IMR-90 (cell line): ENCODE measurements around the gene NCAPG2. TPM values are rescaled to one million over a fixed set of nuclear protein-coding genes. Genes with fewer than 3 reads are reported as not detected.

Source experiments
- ATAC-seq: fragments of 200-7000 bp; cut with Tn5 transposase; 2 replicates; pipeline ENCODE4 v1.9.1; 2020; ENCODE audit warnings: low read depth, mild to moderate bottlenecking, moderate library complexity
- BruUV-seq: library from RNA; stranded (reverse); fragments of 400-500 nt; replicated peaks from 2 replicates; lab custom pipeline; 2021; lab: Mats Ljungman, UMichigan
- CTCF ChIA-PET: fragments of 300-600 bp; formaldehyde crosslinking; extraction: SDS; loops from one replicate; lab custom pipeline; 2021; ENCODE audit warnings: antibody characterized with exemption; lab: Yijun Ruan, JAX
- POLR2A ChIA-PET: fragments of 300-600 bp; sonication (Branson Sonifier 250); formaldehyde crosslinking; loops from one replicate; lab custom pipeline; 2022; ENCODE audit warnings: antibody characterized with exemption; ENCODE audit not compliant: unreplicated experiment; lab: Charles Lee
- DNase-seq: peaks from one replicate; pipeline ENCODE4 v3.0.0; 2013
- H2AFZ ChIP-seq: replicated peaks from 2 replicates; pipeline ENCODE3; 2013; ENCODE audit warnings: low read length, mild to moderate bottlenecking; ENCODE audit not compliant: poor library complexity
- H2AK5ac ChIP-seq: 2 replicates; pipeline ENCODE4 v1.6.1; 2013; ENCODE audit warnings: low read depth, low read length, inconsistent platforms
- H2AK9ac ChIP-seq: replicated peaks from 2 replicates; pipeline ENCODE3; 2013; ENCODE audit warnings: mild to moderate bottlenecking, low read depth, low read length, moderate library complexity; ENCODE audit not compliant: poor library complexity
- H2BK120ac ChIP-seq: 2 replicates; pipeline ENCODE4 v1.6.1; 2013; ENCODE audit warnings: low read depth, low read length, inconsistent platforms
- H2BK15ac ChIP-seq: 3 replicates; pipeline ENCODE4 v1.6.1; 2013; ENCODE audit warnings: low read depth, low read length, inconsistent platforms
- H2BK20ac ChIP-seq: 2 replicates; pipeline ENCODE4 v1.6.1; 2013; ENCODE audit warnings: low read depth, mild to moderate bottlenecking, inconsistent platforms, low read length, moderate library complexity
- H2BK5ac ChIP-seq: 2 replicates; pipeline ENCODE4 v1.6.1; 2013; ENCODE audit warnings: mild to moderate bottlenecking, low read depth, low read length, inconsistent platforms; ENCODE audit not compliant: poor library complexity, severe bottlenecking
- H3K14ac ChIP-seq: replicated peaks from 2 replicates; pipeline ENCODE4 v1.6.1; 2013; ENCODE audit warnings: low read depth, low read length, inconsistent platforms
- H3K18ac ChIP-seq: 2 replicates; pipeline ENCODE4 v1.6.1; 2013; ENCODE audit warnings: low read depth, low read length, control low read depth
- H3K23ac ChIP-seq: 2 replicates; pipeline ENCODE4 v1.6.1; 2013; ENCODE audit warnings: low read depth, low read length, inconsistent platforms
- H3K27ac ChIP-seq: 2 replicates; pipeline ENCODE4 v1.5.1; 2013; ENCODE audit warnings: mild to moderate bottlenecking, control low read depth, low read length; ENCODE audit not compliant: insufficient read depth
- H3K27me3 ChIP-seq: 2 replicates; pipeline ENCODE4 v1.6.1; 2013; ENCODE audit warnings: low read length; ENCODE audit not compliant: control insufficient read depth, insufficient read depth
- H3K36me3 ChIP-seq: 2 replicates; pipeline ENCODE4 v1.6.1; 2013; ENCODE audit warnings: low read length, mixed read lengths; ENCODE audit not compliant: control insufficient read depth, insufficient read depth
- H3K4ac ChIP-seq: 2 replicates; pipeline ENCODE4 v1.6.1; 2013; ENCODE audit warnings: low read depth, low read length, inconsistent platforms
- H3K4me1 ChIP-seq: 2 replicates; pipeline ENCODE4 v1.6.1; 2013; ENCODE audit warnings: low read length, mixed read lengths; ENCODE audit not compliant: control insufficient read depth, insufficient read depth
- H3K4me2 ChIP-seq: 2 replicates; pipeline ENCODE4 v1.6.1; 2013; ENCODE audit warnings: low read depth, mild to moderate bottlenecking, control low read depth, low read length, moderate library complexity
- H3K4me3 ChIP-seq: 2 replicates; pipeline ENCODE4 v1.5.1; 2013; ENCODE audit warnings: low read depth, mild to moderate bottlenecking, control low read depth, low read length, moderate library complexity; ENCODE audit not compliant: insufficient read depth
- H3K56ac ChIP-seq: 2 replicates; pipeline ENCODE4 v1.6.1; 2013; ENCODE audit warnings: low read length, inconsistent platforms; ENCODE audit not compliant: insufficient read depth; ENCODE audit errors: extremely low read depth
- H3K79me1 ChIP-seq, 2 experiments: 2 replicates each; pipeline ENCODE4 v1.6.1; 2013; ENCODE audit warnings: low read length in 2 of 2, inconsistent platforms in 1 of 2, low read depth in 1 of 2
- H3K9ac ChIP-seq: 2 replicates; pipeline ENCODE4 v1.6.1; 2013; ENCODE audit warnings: low read depth, low read length, control low read depth
- H3K9me1 ChIP-seq: 2 replicates; pipeline ENCODE4 v1.6.1; 2013; ENCODE audit warnings: low read length, inconsistent platforms; ENCODE audit not compliant: insufficient read depth
- H3K9me3 ChIP-seq: 2 replicates; pipeline ENCODE4 v1.6.1; 2013; ENCODE audit warnings: low read length; ENCODE audit not compliant: control insufficient read depth, insufficient read depth
- H4K20me1 ChIP-seq: 2 replicates; pipeline ENCODE4 v1.6.1; 2013; ENCODE audit warnings: low read length, inconsistent platforms; ENCODE audit not compliant: insufficient read depth
- H4K5ac ChIP-seq: 2 replicates; pipeline ENCODE4 v1.6.1; 2013; ENCODE audit warnings: mild to moderate bottlenecking, low read depth, low read length, control low read depth
- H4K8ac ChIP-seq, 2 experiments: 2 replicates each; pipeline ENCODE4 v1.6.1; 2013; ENCODE audit warnings: low read depth in 2 of 2, low read length in 2 of 2, control low read depth in 1 of 2, inconsistent platforms in 1 of 2
- H4K91ac ChIP-seq: 2 replicates; pipeline ENCODE4 v1.6.1; 2013; ENCODE audit warnings: low read depth, low read length, inconsistent platforms; ENCODE audit not compliant: insufficient read depth
- CHD1 ChIP-seq: IDR thresholded peaks from 2 replicates; pipeline ENCODE4 v1.6.1; 2012; ENCODE audit warnings: low read depth, low read length, improper control_type of control experiment
- MAZ ChIP-seq: IDR thresholded peaks from 2 replicates; pipeline ENCODE4 v1.6.1; 2012; ENCODE audit warnings: low read depth, mild to moderate bottlenecking, low read length, improper control_type of control experiment, moderate library complexity, borderline replicate concordance
- POLR2A ChIP-seq: IDR thresholded peaks from 2 replicates; pipeline ENCODE4 v1.6.1; 2012; ENCODE audit warnings: mild to moderate bottlenecking, low read depth, low read length
- WGBS, 2 experiments: methylation state at CpG; one replicate each; pipeline versions ENCODE4 v1.1.5 to v1.1.7; 2013; ENCODE audit warnings: missing lambda C conversion rate in 2 of 2; ENCODE audit not compliant: insufficient read length in 1 of 2; ENCODE audit errors: extremely low coverage in 2 of 2; 5-methylcytosine and 5-hydroxymethylcytosine counted together
- dilution Hi-C: fragments of 300-500 bp; cut with HindIII; formaldehyde crosslinking; loops from one replicate; pipeline ENCODE4 v1.14.3; 2018; ENCODE audit warnings: low sequenced_read_pairs; ENCODE audit not compliant: unreplicated experiment
- in situ Hi-C: fragments of 300-500 bp; cut with MboI; formaldehyde crosslinking; loops from 3 replicates; pipeline ENCODE4 v1.14.3; 2019; ENCODE audit warnings: low sequenced_read_pairs, inconsistent platforms, mixed read lengths
- intact Hi-C: fragments of 100-400 bp; cut with micrococcal nuclease; formaldehyde crosslinking; loops from 2 replicates; pipeline ENCODE4 v1.10.0; 2022
- polyA plus RNA-seq, 3 experiments: library from polyadenylated mRNA; depleted of rRNA; stranded (reverse); fragments of >200 nt; gene quantifications; 2 replicates each; pipeline ENCODE4 v1.2.3, GENCODE V29; 2012; ENCODE audit warnings: low replicate concordance in 1 of 3
- total RNA-seq: library from RNA; depleted of rRNA; stranded (reverse); fragments of >200 nt; gene quantifications from 2 replicates; pipeline ENCODE4 v1.2.3, GENCODE V29; 2012
- TF ChIP-seq, protein P1 (sequence below): fragments of 150-350 bp; IDR thresholded peaks from 2 replicates; pipeline ENCODE4 v1.6.1; 2016; ENCODE audit warnings: low read depth, mild to moderate bottlenecking, low read length, moderate library complexity, borderline replicate concordance

The NCAPG2 gene
- total and polyA plus RNA-seq, 2 of the 4 experiments (the other 2 are of a cell fraction), result 25.6 to 25.8 TPM

DNA sequence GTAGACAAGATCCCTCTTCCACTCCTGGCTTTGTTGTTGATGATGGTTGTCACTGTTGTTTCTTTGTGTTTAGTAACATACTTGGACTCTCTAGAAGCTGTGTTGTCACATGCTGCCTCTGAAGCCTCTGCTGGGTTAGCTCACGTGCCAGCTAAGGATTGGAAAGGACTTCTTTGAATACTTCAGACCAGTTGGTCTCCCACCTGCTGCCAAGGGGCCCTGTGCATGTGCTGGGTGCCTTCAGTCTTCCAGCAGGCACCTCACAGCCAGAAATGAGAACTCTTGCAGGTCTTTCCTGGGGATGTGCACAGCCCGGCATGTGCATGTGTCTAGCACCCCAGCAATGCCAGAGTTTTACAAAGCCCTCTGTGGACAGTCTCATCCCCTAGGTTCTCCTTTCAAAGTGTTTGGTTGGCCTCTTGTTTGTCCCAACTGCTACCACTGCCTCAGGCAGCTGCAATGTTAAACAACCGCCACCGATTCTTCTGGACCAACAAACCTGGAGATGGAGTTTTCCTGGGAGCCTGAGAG, 21.7 kb upstream of the NCAPG2 start:
- ChIA-PET POLR2A (no interaction called here), CTCF (no interaction called here)
- Histone ChIP-seq H3K9ac (no peak overlapping the region), H3K9me3 (no peaks in the 10 kb centered on the region), H4K5ac (no peak overlapping the region), H3K14ac (no peak overlapping the region), H4K91ac (no peak overlapping the region), H2AK9ac (no peak overlapping the region), H2BK20ac (no peak overlapping the region), H3K4me1 (no peaks in the 10 kb centered on the region), H3K36me3 (peaks cover 8% of the 10 kb centered on the region; the same call in 1 of the 2 replicates), H3K27me3 (no peaks in the 10 kb centered on the region), H2AFZ (no peak overlapping the region), H3K4me3 (no peak overlapping the region), H3K18ac (no peak overlapping the region), H2BK5ac (no peak overlapping the region), H4K20me1 (no peaks in the 10 kb centered on the region), H3K79me1 (no peaks in the 10 kb centered on the region), H3K4me2 (no peak overlapping the region), H2AK5ac (no peak overlapping the region), H3K56ac (no peak overlapping the region), H3K27ac (no peak overlapping the region), H3K9me1 (0 out of 2 replicates have a peak, but pooled peaks cover 3% of the 10 kb centered on the region), H3K23ac (no peak overlapping the region), H4K8ac (no peak overlapping the region), H3K4ac (no peak overlapping the region), H2BK15ac (no peak overlapping the region), H2BK120ac (no peak overlapping the region)
- in situ Hi-C loops (no loop called here), dilution Hi-C loops (no loop called here), intact Hi-C loops (no loop called here)
- WGBS, 2 experiments, result no CpG with 5 or more reads among the region's 4 CpGs
- TF ChIP-seq CHD1, result no peak
- TF ChIP-seq, protein P1, sequence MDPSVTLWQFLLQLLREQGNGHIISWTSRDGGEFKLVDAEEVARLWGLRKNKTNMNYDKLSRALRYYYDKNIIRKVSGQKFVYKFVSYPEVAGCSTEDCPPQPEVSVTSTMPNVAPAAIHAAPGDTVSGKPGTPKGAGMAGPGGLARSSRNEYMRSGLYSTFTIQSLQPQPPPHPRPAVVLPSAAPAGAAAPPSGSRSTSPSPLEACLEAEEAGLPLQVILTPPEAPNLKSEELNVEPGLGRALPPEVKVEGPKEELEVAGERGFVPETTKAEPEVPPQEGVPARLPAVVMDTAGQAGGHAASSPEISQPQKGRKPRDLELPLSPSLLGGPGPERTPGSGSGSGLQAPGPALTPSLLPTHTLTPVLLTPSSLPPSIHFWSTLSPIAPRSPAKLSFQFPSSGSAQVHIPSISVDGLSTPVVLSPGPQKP, result no peak
- no peak for TF ChIP-seq MAZ
- no peak for TF ChIP-seq POLR2A
- DNase-seq, result no peak
- no peak for ATAC-seq
- no TSS peak for BruUV-seq
